ENCODE data around the gene SPEN. TPM values are rescaled to one million over a fixed set of nuclear protein-coding genes. Genes with fewer than 3 reads are reported as not detected.
A peak's percentile ranks its signal among the peaks of the same experiment; 100 is the strongest.

SPEN gene
- total and polyA plus RNA-seq, 9 of the 15 experiments (the other 6 are each of a cell fraction or from before 2014, with no cell fraction given): 5.7 to 87.5 (median 27.2) TPM

DNA sequence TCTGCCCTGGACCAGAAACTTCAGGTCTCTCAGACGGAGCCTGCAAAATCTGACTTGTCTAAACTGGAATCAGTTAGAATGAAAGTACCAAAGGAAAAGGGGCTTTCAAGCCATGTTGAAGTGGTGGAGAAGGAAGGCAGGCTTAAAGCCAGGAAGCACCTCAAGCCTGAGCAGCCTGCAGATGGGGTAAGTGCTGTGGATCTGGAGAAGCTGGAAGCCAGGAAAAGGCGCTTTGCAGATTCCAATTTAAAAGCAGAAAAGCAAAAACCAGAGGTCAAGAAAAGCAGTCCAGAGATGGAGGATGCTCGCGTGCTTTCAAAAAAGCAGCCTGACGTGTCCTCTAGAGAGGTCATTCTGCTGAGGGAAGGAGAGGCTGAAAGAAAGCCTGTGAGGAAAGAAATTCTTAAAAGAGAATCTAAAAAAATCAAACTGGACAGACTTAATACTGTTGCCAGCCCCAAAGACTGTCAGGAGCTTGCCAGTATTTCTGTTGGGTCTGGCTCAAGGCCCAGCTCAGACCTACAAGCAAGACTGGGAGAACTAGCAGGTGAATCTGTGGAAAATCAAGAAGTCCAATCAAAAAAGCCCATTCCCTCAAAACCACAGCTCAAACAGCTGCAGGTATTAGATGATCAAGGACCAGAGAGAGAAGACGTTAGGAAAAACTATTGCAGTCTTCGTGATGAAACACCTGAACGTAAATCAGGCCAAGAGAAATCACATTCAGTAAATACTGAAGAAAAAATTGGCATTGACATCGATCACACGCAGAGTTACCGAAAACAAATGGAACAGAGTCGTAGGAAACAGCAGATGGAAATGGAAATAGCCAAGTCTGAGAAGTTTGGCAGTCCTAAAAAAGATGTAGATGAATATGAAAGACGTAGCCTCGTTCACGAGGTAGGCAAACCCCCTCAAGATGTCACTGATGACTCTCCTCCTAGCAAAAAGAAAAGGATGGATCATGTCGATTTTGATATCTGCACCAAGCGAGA is 81.8 kb downstream of the SPEN start:
- ChIA-PET POLR2A (interaction anchor here (0.7 kb wide), 1 partner anchor 69 kb away, joined by 4 read pairs; no protein-coding TSS in a partner anchor), CTCF (ENCODE audit: low intra/inter-chr PET ratio) (no interaction called here)
- H3K79me2 ChIP-seq (ENCODE audit: control insufficient read depth, insufficient read depth, low read length): peaks cover 5% of the 10 kb centered on the region; the same call in 1 of the 3 replicates
- WGBS (ENCODE audit: insufficient coverage, low coverage, missing lambda C conversion rate): 93% methylated on average over 17 of the region's 17 CpGs
- peaks cover 95% of the 10 kb centered on the region for H3K36me3 ChIP-seq (ENCODE audit: control insufficient read depth, insufficient read depth, low read length)
- no peak overlapping the region for H3K4me2 ChIP-seq (ENCODE audit: insufficient read depth, low read length)
- FAIRE-seq (no peak), ATAC-seq (no peak), DNase-seq (ENCODE audit: extremely low read depth in 1 of 4, low spot score in 3 of 4) (no peak)
- H3K9me1 ChIP-seq (ENCODE audit: control insufficient read depth, insufficient read depth, low read length): no peaks in the 10 kb centered on the region
- H3K4me1 ChIP-seq (replicated peaks in 1 of 2; ENCODE audit: control insufficient read depth in 2 of 2, insufficient read depth in 2 of 2, low read length in 2 of 2): no peaks in the 10 kb centered on the region
- intact Hi-C loops (cut with micrococcal nuclease) (no loop called here), in situ Hi-C loops (cut with MboI) (no loop called here)
- no peaks in the 10 kb centered on the region for H3K27me3 ChIP-seq (ENCODE audit: control insufficient read depth in 2 of 2, insufficient read depth in 2 of 2, low read length in 2 of 2)
- H3K27ac ChIP-seq (ENCODE audit: extremely low read depth, low read depth, low read length): no peak overlapping the region
- no peak overlapping the region for H3K9ac ChIP-seq (ENCODE audit: insufficient read depth in 1 of 2, low read depth in 2 of 2, low read length in 2 of 2)
- TF ChIP-seq POLR2AphosphoS5 (IDR thresholded peaks at IDR 0.05; ENCODE audit: control insufficient read depth, insufficient read depth, low read depth, low read length) (0 out of 2 replicates have a peak, but pooled peaks have one; percentile 7), HNRNPK (IDR thresholded peaks at IDR 0.05; ENCODE audit: low read depth, low read length, poor library complexity, severe bottlenecking) (no peak)
- no peak overlapping the region for H2AFZ ChIP-seq (ENCODE audit: low read depth, low read length)
- H3K4me3 ChIP-seq: no peak overlapping the region
- BruUV-seq (replicated peaks): TSS peak; percentile 15
- H3K9me3 ChIP-seq (replicated peaks; ENCODE audit: control insufficient read depth, insufficient read depth, low read depth, low read length): no peaks in the 10 kb centered on the region
- no peaks in the 10 kb centered on the region for H4K20me1 ChIP-seq (replicated peaks; ENCODE audit: control insufficient read depth, insufficient read depth, low read length)

DNA sequence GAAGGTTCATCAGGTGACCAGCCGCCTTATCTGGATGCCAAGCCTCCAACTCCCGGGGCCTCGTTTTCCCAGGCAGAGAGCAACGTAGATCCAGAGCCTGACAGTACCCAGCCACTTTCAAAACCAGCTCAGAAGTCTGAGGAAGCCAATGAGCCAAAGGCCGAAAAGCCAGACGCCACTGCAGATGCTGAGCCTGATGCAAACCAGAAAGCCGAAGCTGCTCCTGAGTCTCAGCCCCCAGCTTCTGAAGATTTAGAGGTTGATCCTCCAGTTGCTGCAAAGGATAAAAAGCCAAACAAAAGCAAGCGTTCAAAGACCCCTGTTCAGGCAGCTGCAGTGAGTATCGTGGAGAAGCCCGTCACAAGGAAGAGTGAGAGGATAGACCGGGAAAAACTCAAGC is 83.9 kb downstream of the SPEN start:
- FAIRE-seq (no peak), DNase-seq (ENCODE audit: extremely low read depth in 1 of 4, low spot score in 3 of 4) (no peak), ATAC-seq (no peak)
- no peaks in the 10 kb centered on the region for H3K27me3 ChIP-seq (ENCODE audit: control insufficient read depth in 2 of 2, insufficient read depth in 2 of 2, low read length in 2 of 2)
- in situ Hi-C loops (cut with MboI): no loop called here
- H3K4me1 ChIP-seq (replicated peaks in 1 of 2; ENCODE audit: control insufficient read depth in 2 of 2, insufficient read depth in 2 of 2, low read length in 2 of 2): 0 out of 5 replicates have a peak, but pooled peaks cover 0 to 4% of the 10 kb centered on the region in 2 experiments
- no peak overlapping the region for H3K9ac ChIP-seq (ENCODE audit: insufficient read depth in 1 of 2, low read depth in 2 of 2, low read length in 2 of 2)
- no peak overlapping the region for H3K4me3 ChIP-seq
- H2AFZ ChIP-seq (ENCODE audit: low read depth, low read length): no peak overlapping the region
- H3K9me1 ChIP-seq (ENCODE audit: control insufficient read depth, insufficient read depth, low read length): no peaks in the 10 kb centered on the region
- peaks cover 99% of the 10 kb centered on the region for H3K36me3 ChIP-seq (ENCODE audit: control insufficient read depth, insufficient read depth, low read length)
- ChIA-PET CTCF (ENCODE audit: low intra/inter-chr PET ratio) (no interaction called here), POLR2A (interaction anchor here (0.9 to 1.9 kb wide), 5 partner anchors 10 to 45 kb away, joined by 3 to 8 read pairs (median 3); no protein-coding TSS in a partner anchor)
- TF ChIP-seq RBM22 (IDR thresholded peaks at IDR 0.05; ENCODE audit: low read depth, low read length, poor library complexity, severe bottlenecking): peak; percentile 15
- no peak for TF ChIP-seq HINFP (tag; conservative IDR thresholded peaks at IDR 0.05; ENCODE audit: low read depth)
- H3K79me2 ChIP-seq (ENCODE audit: control insufficient read depth, insufficient read depth, low read length): peaks cover 5% of the 10 kb centered on the region; the same call in 1 of the 3 replicates
- WGBS (ENCODE audit: insufficient coverage, low coverage, missing lambda C conversion rate): 96% methylated on average over 10 of the region's 11 CpGs
- no peaks in the 10 kb centered on the region for H3K9me3 ChIP-seq (replicated peaks; ENCODE audit: control insufficient read depth, insufficient read depth, low read depth, low read length)
- BruUV-seq (replicated peaks): no TSS peak
- H3K4me2 ChIP-seq (ENCODE audit: insufficient read depth, low read length): no peak overlapping the region
- H3K27ac ChIP-seq (ENCODE audit: extremely low read depth, low read depth, low read length): no peak overlapping the region
- H4K20me1 ChIP-seq (replicated peaks; ENCODE audit: control insufficient read depth, insufficient read depth, low read length): no peaks in the 10 kb centered on the region
- intact Hi-C loops (cut with micrococcal nuclease): no loop called here

Data from K562 (cell line).